Neural progenitor cell (in vitro differentiated cells): ENCODE measurements around the gene IQSEC1.

ENCODE experiments used
- EZH2 ChIP-seq: fragments of 200-600 bp; sonication (generic); IDR thresholded peaks from 2 replicates; pipeline ENCODE4 v1.6.1; 2017; ENCODE audit warnings: antibody characterized with exemption, mild to moderate bottlenecking, moderate library complexity
- TF ChIP-seq, protein P1 (sequence below): fragments of 200-600 bp; sonication (generic); IDR thresholded peaks from 2 replicates; pipeline ENCODE4 v1.5.1; 2017; ENCODE audit warnings: antibody characterized with exemption, mild to moderate bottlenecking

DNA sequence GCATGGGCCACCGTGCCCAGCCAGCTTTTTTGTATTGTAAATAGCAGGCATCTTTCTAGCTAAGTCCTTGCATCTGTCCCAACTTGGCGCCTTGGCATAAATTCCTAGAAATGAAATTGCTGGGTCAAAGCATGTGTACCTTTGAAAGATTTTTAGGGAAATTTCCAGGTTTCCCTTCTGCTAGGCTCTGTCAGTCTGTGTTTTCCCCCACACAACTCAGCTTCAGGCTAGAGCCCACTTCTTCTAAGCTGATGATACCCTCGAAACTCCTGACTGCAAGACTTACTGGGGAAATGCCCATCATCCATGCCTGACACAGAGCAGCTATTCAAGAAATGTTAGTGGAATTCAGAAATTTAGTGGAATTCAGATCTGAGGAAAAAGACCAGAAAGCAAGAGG lies 221.0 kb downstream of the IQSEC1 start:
- TF ChIP-seq, protein P1, sequence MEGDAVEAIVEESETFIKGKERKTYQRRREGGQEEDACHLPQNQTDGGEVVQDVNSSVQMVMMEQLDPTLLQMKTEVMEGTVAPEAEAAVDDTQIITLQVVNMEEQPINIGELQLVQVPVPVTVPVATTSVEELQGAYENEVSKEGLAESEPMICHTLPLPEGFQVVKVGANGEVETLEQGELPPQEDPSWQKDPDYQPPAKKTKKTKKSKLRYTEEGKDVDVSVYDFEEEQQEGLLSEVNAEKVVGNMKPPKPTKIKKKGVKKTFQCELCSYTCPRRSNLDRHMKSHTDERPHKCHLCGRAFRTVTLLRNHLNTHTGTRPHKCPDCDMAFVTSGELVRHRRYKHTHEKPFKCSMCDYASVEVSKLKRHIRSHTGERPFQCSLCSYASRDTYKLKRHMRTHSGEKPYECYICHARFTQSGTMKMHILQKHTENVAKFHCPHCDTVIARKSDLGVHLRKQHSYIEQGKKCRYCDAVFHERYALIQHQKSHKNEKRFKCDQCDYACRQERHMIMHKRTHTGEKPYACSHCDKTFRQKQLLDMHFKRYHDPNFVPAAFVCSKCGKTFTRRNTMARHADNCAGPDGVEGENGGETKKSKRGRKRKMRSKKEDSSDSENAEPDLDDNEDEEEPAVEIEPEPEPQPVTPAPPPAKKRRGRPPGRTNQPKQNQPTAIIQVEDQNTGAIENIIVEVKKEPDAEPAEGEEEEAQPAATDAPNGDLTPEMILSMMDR: no peak
- no peak for TF ChIP-seq EZH2
